HG03159 (cell line): ENCODE data around the gene ATF5.

Experiments used
- ATAC-seq: cut with Tn5 transposase; IDR thresholded peaks from one replicate; pipeline ENCODE4 v1.9.1; 2021; ENCODE audit warnings: mild to moderate bottlenecking, moderate library complexity; ENCODE audit not compliant: unreplicated experiment

ATF5 gene

GRCh38 chr19:49971991-49972411, 43.0 kb downstream of the ATF5 start:
- ATAC-seq = no peak

- ATAC-seq = no peak
Measured at GRCh38 chr19:49972841-49973240, 43.8 kb downstream of the ATF5 start.

- no peak for ATAC-seq
Measured at GRCh38 chr19:49973987-49974386, 45.0 kb downstream of the ATF5 start.

GRCh38 chr19:49975051-49975450, 46.0 kb downstream of the ATF5 start:
- no peak for ATAC-seq

- ATAC-seq = no peak
Measured at GRCh38 chr19:49976496-49976895, 47.5 kb downstream of the ATF5 start.

DNA sequence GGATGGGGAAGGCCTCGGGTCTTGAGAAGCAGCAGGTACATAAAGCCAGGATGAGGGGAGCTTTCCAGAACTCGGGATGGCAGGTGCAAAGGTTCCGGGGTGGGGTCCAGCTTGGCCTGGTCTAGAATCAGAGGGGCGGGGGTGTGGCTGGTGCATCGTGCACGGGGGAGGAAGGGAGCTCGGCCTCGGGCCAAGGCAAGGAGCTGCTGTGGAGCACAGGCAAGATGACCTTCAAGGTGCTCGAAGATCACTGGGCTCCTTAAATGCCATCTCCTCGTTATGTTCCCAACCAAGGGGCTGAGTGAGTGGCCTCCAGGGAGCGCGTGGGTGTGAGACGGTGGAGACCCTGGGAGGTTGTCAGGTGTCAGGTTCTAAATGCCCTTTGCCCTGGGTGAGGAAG, 48.1 kb downstream of the ATF5 start:
- ATAC-seq = no peak

- no peak for ATAC-seq
Measured at GRCh38 chr19:49977881-49978280, 48.9 kb downstream of the ATF5 start.

DNA sequence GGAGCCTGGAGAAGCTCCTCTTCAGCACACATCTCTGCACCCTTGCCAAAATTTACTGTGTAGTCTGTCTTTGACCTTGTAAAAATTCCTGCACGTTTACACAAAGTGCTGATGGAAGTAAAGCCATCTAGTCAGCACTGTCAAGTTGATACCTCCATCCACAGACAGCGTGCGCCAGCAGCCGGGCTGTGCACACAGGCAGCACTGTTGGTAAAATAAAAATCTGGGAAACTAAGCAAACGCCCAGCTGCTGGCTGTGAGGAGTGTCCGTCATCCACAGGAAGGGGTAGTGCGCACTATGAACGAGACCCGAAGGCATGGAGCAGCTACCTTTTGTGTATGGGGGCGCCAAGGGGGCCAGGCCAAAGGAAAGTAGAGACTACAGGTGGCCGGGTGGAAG, 49.3 kb downstream of the ATF5 start:
- no peak for ATAC-seq

DNA sequence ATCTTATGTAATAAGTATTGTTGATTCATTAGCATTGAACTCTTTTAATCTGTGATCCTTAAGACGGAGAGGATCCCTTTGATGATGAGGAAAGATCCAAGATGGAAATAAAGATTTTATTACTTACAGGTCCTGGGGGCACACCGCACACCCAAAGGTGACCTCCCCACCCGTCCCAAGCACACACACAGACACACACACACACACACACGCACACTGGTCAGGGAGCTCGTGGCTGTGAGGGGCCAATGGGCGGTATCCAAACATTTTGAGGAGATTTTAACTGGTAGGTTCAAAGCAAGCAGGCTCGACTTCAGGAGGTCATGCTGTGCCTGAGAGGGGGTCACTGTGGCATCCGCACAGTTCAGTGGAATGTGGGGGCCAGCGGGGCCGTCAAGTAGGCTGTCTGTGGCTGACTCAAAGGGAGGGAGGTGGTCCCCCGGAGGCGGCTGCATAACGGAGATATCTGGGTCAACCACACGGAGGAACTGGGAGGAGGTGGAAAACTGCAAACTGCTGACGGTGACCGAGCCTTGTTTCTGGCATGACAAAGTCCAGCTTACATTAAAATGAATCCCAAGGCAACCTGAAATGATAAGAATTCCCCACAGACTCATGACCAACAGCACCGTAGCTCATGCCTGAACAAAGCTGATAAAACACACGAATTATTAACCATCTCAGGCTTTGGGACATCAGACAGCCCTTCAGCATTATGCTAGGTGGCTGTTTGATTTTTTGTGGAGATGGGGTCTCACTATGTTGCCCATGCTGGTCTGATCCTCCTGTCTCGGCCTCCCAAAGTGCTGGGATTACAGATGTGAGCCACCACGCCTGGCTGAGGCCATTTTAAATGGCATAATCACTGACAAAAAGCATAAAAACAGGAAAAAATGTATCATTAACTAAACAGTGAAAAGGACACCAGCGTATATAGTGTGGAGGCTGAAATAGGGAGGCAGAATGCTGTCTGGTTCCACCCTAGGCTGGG, 52.9 kb downstream of the ATF5 start:
- ATAC-seq = no peak
